Neural progenitor cell (in vitro differentiated cells): ENCODE data around the gene GBP5. TPM values are rescaled to one million over a fixed set of nuclear protein-coding genes. Genes with fewer than 3 reads are reported as not detected.

Experiments
- DNase-seq: peaks from one replicate; pipeline ENCODE4 v3.0.0-alpha.2; 2016; ENCODE audit warnings: low spot score
- H2AFZ ChIP-seq: fragments of 200-600 bp; sonication (generic); replicated peaks from 2 replicates; pipeline ENCODE4 v1.6.1; 2016; ENCODE audit warnings: antibody characterized with exemption
- H3F3A ChIP-seq: fragments of 200-600 bp; sonication (generic); 2 replicates; pipeline ENCODE4 v1.6.1; 2016; ENCODE audit warnings: antibody characterized with exemption, low read depth
- H3K27ac ChIP-seq: fragments of 200-600 bp; sonication (generic); 2 replicates; pipeline ENCODE4 v1.5.1; 2016; ENCODE audit warnings: mild to moderate bottlenecking
- H3K27me3 ChIP-seq: fragments of 200-600 bp; sonication (generic); 2 replicates; pipeline ENCODE4 v1.6.1; 2016; ENCODE audit warnings: mild to moderate bottlenecking, moderate library complexity
- H3K36me3 ChIP-seq: fragments of 200-600 bp; sonication (generic); 2 replicates; pipeline ENCODE4 v1.5.1; 2016
- H3K4me1 ChIP-seq: fragments of 200-600 bp; sonication (generic); 2 replicates; pipeline ENCODE4 v1.6.1; 2016; ENCODE audit warnings: mixed run types
- H3K4me2 ChIP-seq: fragments of 200-600 bp; sonication (generic); 2 replicates; pipeline ENCODE4 v1.6.1; 2016
- H3K4me3 ChIP-seq: fragments of 200-600 bp; sonication (generic); 2 replicates; pipeline ENCODE4 v1.5.1; 2016
- H3K79me2 ChIP-seq: fragments of 200-600 bp; sonication (generic); 2 replicates; pipeline ENCODE4 v1.6.1; 2016; ENCODE audit warnings: low read depth
- H3K9ac ChIP-seq: fragments of 200-600 bp; sonication (generic); 2 replicates; pipeline ENCODE4 v1.6.1; 2016
- H3K9me3 ChIP-seq: fragments of 200-600 bp; sonication (generic); 2 replicates; pipeline ENCODE4 v1.5.1; 2016; ENCODE audit warnings: low read depth
- H4K20me1 ChIP-seq: fragments of 200-600 bp; sonication (generic); 2 replicates; pipeline ENCODE4 v1.6.1; 2016; ENCODE audit warnings: low read depth
- H3K27ac Mint-ChIP-seq: 3 replicates; pipeline ENCODE4 v1.8.0; 2021; ENCODE audit warnings: mixed read lengths
- H3K27me3 Mint-ChIP-seq: 2 replicates; pipeline ENCODE4 v1.8.0; 2022; ENCODE audit warnings: low read depth, mild to moderate bottlenecking, inconsistent platforms, moderate library complexity, mixed read lengths; ENCODE audit not compliant: insufficient read depth
- H3K36me3 Mint-ChIP-seq: 3 replicates; pipeline ENCODE4 v1.8.0; 2021; ENCODE audit warnings: mixed read lengths
- H3K4me1 Mint-ChIP-seq: 3 replicates; pipeline ENCODE4 v1.8.0; 2021; ENCODE audit warnings: mixed read lengths
- H3K4me3 Mint-ChIP-seq: 3 replicates; pipeline ENCODE4 v1.8.0; 2021; ENCODE audit warnings: mild to moderate bottlenecking, moderate library complexity, mixed read lengths
- H3K9me3 Mint-ChIP-seq: 3 replicates; pipeline ENCODE4 v1.8.0; 2020; ENCODE audit warnings: mixed read lengths
- CTCF ChIP-seq: fragments of 200-600 bp; sonication (generic); IDR thresholded peaks from 2 replicates; pipeline ENCODE4 v1.5.1; 2017; ENCODE audit warnings: antibody characterized with exemption, mild to moderate bottlenecking
- EZH2 ChIP-seq: fragments of 200-600 bp; sonication (generic); IDR thresholded peaks from 2 replicates; pipeline ENCODE4 v1.6.1; 2017; ENCODE audit warnings: antibody characterized with exemption, mild to moderate bottlenecking, moderate library complexity
- EZH2phosphoT487 ChIP-seq: fragments of 200-600 bp; sonication (generic); IDR thresholded peaks from 2 replicates; pipeline ENCODE4 v1.6.1; 2017; ENCODE audit warnings: antibody characterized with exemption
- total RNA-seq: library from RNA; depleted of rRNA; stranded (reverse); fragments of >200 nt; gene quantifications from 2 replicates; pipeline ENCODE4 v1.2.3, GENCODE V29; 2015; ENCODE audit warnings: low replicate concordance

The GBP5 gene
- total RNA-seq, 1 donor from 2014 or later, result not detected

DNA sequence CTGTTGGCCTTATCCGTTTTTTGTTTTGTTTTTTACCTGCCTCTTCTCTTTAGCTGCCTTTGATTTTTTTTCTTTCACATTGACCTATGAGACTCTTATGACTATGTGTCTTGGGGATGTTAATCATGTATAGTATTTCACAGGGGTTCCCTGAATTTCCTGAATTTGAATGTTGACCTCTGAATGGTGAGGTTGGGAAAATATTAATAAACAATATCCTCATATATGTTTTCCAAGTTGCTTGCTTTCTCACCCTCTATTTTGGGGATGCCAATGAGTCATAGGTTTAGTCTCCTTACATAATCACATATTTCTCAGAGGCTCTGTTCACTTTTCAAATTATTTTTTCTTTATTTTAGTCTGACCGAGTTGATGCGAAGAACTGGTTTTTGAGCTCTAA lies 29.6 kb downstream of the GBP5 start:
- Mint-ChIP-seq H3K9me3 (no peaks in the 10 kb centered on the region), H3K36me3 (no peaks in the 10 kb centered on the region), H3K4me3 (no peak overlapping the region), H3K4me1 (no peaks in the 10 kb centered on the region), H3K27me3 (no peaks in the 10 kb centered on the region), H3K27ac (no peak overlapping the region)
- H3K27me3 ChIP-seq, result no peaks in the 10 kb centered on the region
- no peaks in the 10 kb centered on the region for H3K36me3 ChIP-seq
- H3K79me2 ChIP-seq, result no peaks in the 10 kb centered on the region
- no peak overlapping the region for H3K27ac ChIP-seq
- H3K4me3 ChIP-seq, result no peak overlapping the region
- no peaks in the 10 kb centered on the region for H3K4me1 ChIP-seq
- DNase-seq, result no peak
- no peak overlapping the region for H3K9ac ChIP-seq
- no peaks in the 10 kb centered on the region for H3K9me3 ChIP-seq
- TF ChIP-seq CTCF, result no peak
- no peak for TF ChIP-seq EZH2phosphoT487
- TF ChIP-seq EZH2, result no peak
- no peak overlapping the region for H2AFZ ChIP-seq
- no peak overlapping the region for H3K4me2 ChIP-seq
- no peaks in the 10 kb centered on the region for H4K20me1 ChIP-seq
- H3F3A ChIP-seq, result no peaks in the 10 kb centered on the region

Other genes with a start within 250 kb of the GBP5 start
- not detected in 2 replicates for gene GBP3, start 250.0 kb downstream of the GBP5 start, total RNA-seq
- not detected in 2 replicates for gene GBP1, start 207.7 kb downstream of the GBP5 start, total RNA-seq
- gene GBP2, start 146.7 kb downstream of the GBP5 start, total RNA-seq, result not detected in 2 replicates
- gene GBP7, start 96.9 kb downstream of the GBP5 start, total RNA-seq, result not detected in 2 replicates
- gene GBP4, start 73.9 kb downstream of the GBP5 start, total RNA-seq, result not detected in 2 replicates
- not detected in 2 replicates for gene GBP6, start 91.2 kb upstream of the GBP5 start, total RNA-seq